OCI-LY3 (cell line): Measurements from ENCODE around the gene STKLD1.

ENCODE experiments used
- CTCF ChIP-seq: fragments of 200-600, 300-600 bp; sonication (generic); IDR thresholded peaks from 2 replicates; pipeline ENCODE4 v1.5.1; 2014; ENCODE audit warnings: antibody characterized with exemption, low read length, low read depth
- EZH2phosphoT487 ChIP-seq: fragments of 200-600 bp; shearing (Covaris generic); IDR thresholded peaks from 2 replicates; pipeline ENCODE4 v1.6.1; 2018; ENCODE audit warnings: antibody characterized with exemption, mixed run types, low read depth

- TF ChIP-seq EZH2phosphoT487 (no peak), CTCF (no peak)
Measured at GRCh38 chr9:133344979-133345378, 31.2 kb upstream of the STKLD1 start.
